Uterus (tissue), 2 donors: Measurements from ENCODE around the gene SLC16A7.

ENCODE experiments used
- CTCF ChIP-seq, 4 experiments: fragments of 200-600 bp in 2 of 4; fragments of 450-650 bp in 2 of 4; sonication (generic) in 2 of 4; IDR thresholded peaks; one replicate each; pipeline ENCODE4 v1.5.1; 2016 to 2019; ENCODE audit warnings: antibody characterized with exemption in 4 of 4, mild to moderate bottlenecking in 2 of 4, moderate library complexity in 1 of 4
- POLR2A ChIP-seq, 2 donors: fragments of 450-650 bp; IDR thresholded peaks; one replicate each; pipeline ENCODE4 v1.6.1; 2016; ENCODE audit warnings: antibody characterized with exemption in 2 of 2, mild to moderate bottlenecking in 1 of 2, moderate library complexity in 1 of 2

GRCh38 chr12:59646636-59647035 lies 50.8 kb downstream of the SLC16A7 start:
- TF ChIP-seq CTCF (IDR thresholded peaks at IDR 0.05) (no peak), POLR2A (IDR thresholded peaks at IDR 0.05) (no peak)
